Omental fat pad (tissue), 4 donors: ENCODE results near the gene BMP4. TPM values are rescaled to one million over a fixed set of nuclear protein-coding genes. Genes with fewer than 3 reads are reported as not detected.

Experiments
- ATAC-seq: fragments of 150-250 bp; one replicate; pipeline ENCODE4 v1.9.1; 2016; ENCODE audit warnings: mild to moderate bottlenecking, moderate library complexity; ENCODE audit not compliant: low FRiP score
- DNase-seq: peaks from one replicate; pipeline ENCODE4 v3.0.0-alpha.2; 2019; ENCODE audit warnings: low spot score
- total RNA-seq, 4 donors: library from RNA; depleted of rRNA; stranded (reverse); fragments of >200 nt; gene quantifications; one replicate each; pipeline ENCODE4 v1.1.0, GENCODE V29; 2016
- TF ChIP-seq, protein P1 (sequence below), 3 donors: fragments of 450-650 bp; IDR thresholded peaks; one replicate each; pipeline ENCODE4 v1.5.1; 2016 to 2017; ENCODE audit warnings: antibody characterized with exemption in 3 of 3, mild to moderate bottlenecking in 3 of 3, moderate library complexity in 2 of 3

Gene BMP4
- total RNA-seq, 4 donors from 2014 or later = 13.7 to 33.4 (median 20.0) TPM

DNA sequence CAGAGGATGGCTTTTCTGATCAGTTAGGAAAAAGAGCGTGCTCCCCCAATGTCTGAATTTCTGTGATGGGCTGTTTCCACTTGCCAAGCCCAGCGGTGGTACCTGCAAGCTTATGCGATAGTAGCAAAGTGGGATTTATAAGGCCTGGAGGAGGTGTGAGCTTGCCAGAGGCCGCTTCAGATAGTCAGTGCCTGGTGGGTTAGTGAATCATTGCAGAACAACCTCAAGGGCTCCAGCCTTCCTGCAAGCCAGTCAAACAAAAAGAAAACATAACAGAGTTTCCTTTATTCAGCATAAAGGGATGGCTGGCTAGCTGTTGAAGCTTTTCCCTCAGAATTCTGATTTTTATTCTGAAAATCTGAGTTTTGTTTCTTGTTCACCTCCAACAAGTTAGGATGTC lies 7.6 kb upstream of the BMP4 start:
- ATAC-seq (no peak), DNase-seq (no peak)
- TF ChIP-seq, protein P1, sequence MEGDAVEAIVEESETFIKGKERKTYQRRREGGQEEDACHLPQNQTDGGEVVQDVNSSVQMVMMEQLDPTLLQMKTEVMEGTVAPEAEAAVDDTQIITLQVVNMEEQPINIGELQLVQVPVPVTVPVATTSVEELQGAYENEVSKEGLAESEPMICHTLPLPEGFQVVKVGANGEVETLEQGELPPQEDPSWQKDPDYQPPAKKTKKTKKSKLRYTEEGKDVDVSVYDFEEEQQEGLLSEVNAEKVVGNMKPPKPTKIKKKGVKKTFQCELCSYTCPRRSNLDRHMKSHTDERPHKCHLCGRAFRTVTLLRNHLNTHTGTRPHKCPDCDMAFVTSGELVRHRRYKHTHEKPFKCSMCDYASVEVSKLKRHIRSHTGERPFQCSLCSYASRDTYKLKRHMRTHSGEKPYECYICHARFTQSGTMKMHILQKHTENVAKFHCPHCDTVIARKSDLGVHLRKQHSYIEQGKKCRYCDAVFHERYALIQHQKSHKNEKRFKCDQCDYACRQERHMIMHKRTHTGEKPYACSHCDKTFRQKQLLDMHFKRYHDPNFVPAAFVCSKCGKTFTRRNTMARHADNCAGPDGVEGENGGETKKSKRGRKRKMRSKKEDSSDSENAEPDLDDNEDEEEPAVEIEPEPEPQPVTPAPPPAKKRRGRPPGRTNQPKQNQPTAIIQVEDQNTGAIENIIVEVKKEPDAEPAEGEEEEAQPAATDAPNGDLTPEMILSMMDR (IDR thresholded peaks at IDR 0.05) = no peak

DNA sequence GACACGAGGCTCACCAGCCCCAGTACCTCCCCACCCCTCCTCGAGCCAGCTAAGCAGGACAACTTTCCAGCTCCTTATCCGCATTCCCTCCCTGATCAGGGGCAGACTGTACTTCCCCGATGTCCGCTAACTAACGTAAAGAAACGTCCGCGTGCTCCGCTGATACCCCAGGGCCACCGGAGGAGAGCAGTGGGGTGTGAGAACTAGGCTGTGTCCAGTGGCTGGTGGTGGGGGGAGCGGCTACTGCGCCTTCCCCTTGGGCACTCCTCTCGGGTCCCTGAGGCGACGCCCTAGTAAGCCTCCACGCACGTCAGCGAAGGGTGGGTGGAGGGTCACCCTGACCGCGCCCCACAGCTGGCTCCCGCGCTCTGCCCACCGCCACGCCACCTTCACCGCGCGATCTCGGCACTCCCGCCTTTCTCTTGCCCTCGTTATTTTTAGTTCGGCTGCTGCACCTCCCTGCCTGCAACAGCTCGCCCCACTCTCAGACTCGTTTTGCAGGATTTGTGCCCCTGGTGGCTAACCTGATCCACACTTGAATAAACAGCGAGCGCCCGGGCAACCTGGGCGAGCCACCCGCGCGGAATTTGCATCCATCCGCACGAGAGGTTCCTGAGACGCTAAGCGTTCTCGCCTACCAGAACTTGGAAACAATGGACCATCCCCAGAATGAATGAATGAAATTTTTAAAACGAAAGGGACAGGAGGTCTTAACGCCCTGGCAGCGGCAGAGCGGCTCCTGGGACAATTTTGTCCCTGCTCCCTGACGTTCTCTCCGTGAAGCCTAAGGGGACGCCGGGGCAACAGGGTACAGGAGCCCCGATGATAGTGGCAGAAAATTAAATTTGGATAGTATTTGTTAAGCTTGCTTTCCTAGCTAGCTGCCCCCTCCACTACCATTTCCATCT lies 6.9 kb upstream of the BMP4 start:
- TF ChIP-seq, protein P1 (IDR thresholded peaks at IDR 0.05) = no peak
- ATAC-seq = peak; percentile 78
- no peak for DNase-seq

DNA sequence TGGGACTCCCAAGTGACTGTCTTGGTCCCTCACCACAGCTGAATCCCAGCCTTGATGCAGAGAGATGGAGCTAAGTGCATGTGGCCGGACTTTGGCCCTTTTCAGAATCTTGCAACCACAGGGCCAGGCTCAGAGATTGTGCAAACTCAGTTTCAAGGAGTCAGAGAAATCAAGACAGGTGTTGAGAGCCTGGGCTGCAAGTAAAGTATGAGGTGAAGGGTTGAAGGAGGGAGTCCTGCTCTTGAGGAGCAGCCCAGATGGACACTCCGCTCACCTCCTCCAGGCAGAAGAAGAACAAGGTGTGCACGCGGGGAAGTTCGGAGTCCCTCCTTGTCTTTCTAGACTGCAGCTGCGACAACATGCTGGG lies 6.3 kb upstream of the BMP4 start:
- TF ChIP-seq, protein P1 (IDR thresholded peaks at IDR 0.05) = no peak
- no peak for DNase-seq
- ATAC-seq = peak; percentile 17

DNA sequence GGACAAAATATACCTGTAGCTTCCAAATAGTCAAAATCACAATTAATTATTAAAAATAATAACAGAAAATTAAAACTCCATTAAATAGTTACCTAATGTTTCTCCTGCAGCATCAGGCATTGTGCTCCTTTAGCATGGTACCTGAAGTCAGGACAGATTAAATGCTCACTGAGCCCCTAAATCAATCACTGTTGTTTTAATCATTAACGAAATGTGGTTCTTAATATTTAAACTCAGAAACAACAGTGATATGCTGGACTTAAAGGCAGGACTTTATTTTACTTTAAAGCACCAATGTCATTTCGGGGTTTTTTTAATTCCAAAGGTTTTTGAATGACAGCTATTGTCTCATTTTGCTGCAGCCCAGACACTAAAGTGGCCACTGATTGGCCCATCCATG lies 2.0 kb upstream of the BMP4 start:
- TF ChIP-seq, protein P1 (IDR thresholded peaks at IDR 0.05) = no peak

DNA sequence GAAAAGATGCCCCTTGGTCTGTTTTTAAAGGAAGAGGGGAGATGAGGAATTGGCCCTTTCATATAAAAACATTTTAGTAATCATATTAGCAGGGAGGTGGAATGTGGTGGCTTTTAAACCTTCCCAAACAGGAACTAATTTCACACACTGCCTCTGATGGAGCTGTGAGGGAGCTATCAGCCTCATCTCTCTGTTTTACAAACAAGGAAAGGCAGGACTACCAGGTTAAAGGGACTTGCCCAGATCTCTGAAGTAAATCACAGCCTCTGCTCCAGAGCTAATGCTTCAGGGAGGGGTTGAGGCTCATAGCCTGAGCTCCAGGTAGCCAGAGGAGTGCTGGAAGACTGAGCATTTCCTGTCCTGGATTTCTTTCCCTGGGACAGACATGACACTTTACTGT lies 1.1 kb upstream of the BMP4 start:
- ATAC-seq (no peak), DNase-seq (no peak)
- TF ChIP-seq, protein P1 (IDR thresholded peaks at IDR 0.05) = no peak

More for the DNA sequence above, 2.0 kb upstream of the BMP4 start:
- ATAC-seq (no peak), DNase-seq (no peak)

DNA sequence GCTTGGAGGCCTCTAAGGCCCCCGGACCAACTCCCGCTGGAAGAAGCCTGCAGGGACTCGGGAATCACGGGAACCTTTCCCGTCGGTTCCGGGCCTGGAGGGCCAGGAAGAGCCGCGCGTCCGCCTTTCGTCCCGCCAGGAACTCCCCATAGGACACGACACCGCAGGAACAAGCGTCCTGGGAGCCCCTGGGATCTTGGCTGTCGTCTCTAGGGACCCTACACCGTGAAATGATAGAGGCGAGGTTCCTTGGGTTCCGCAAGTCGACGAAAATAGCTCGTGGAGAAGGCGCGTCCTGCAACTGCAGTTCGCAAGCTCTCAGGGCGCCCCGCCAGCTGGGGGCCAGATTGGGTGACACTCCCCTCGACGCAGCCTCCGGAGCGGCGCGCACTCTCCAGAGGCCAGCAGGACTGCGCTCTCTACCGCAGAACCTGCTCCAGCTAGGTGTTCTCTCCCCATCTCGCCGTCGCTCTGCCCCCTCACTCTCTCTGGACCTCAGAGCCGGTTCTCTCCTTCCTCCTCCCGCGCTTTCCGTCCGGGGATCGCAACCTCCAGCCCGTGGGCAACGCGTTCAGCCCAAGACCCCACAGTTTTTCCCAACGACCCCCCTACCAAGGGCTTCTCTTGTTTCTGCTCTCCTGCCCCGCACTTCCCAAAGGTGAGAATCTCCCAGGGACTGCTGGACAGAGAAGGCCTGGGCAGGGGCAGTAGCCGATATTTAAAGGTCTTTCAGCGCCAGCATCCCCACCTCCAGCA lies 776 bp downstream of the BMP4 start:
- DNase-seq = no peak

More for the DNA sequence above, 776 bp downstream of the BMP4 start:
- TF ChIP-seq, protein P1 (IDR thresholded peaks at IDR 0.05) = no peak
- peak; percentile 17 for ATAC-seq
